NCI-H774 (cell line): ENCODE results near the gene GPR62.

Source experiments
- DNase-seq: peaks from one replicate; lab custom pipeline; 2025; lab: John Stamatoyannopoulos, UW

The GPR62 gene

DNA sequence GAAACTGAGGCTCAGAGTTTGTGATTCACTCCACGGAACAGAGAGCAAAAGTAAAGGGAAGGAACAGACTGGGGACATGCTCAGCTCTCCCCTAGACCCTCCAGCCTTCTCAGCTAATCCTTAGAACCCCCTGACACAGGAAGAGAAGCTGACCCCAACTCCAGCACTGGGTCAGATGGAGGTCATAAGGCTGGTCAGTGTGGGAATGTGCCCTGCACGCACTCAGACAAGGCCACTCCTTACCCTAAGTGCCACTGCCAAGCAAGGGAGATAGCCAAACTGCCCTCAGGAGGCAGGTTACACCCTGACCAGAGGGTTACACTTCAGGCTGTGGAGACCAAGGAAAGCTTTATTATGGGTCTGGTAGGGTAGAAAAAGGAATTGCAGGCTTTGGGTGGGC is 39.3 kb downstream of the GPR62 start:
- no peak for DNase-seq

GRCh38 chr3:51995346-51996163 is 40.4 kb downstream of the GPR62 start, which contains the start of gene RPL29:
RPL29 (minus strand) TSS chr3:51995895; CDS start chr3:51995461, 434 bp downstream.
- DNase-seq, result peak; percentile 74

DNA sequence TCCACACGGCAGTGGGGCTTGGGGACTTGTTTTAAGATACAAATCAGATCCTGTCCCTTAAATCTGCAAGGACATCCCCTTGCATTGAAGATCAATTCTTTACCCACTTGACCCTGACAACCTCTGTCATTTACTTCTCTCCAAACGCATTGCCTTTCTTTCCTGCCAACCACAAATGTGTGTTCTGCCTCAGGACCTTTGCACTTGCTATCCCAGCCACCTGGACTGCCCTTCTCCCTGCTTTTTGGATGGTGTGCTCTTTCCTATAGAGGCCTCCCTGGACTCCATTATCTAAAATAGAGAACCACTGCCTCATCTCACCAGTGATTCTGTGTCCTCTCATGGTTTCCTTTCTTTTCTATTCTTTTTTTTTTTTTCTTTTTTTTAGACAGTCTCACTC is 42.0 kb downstream of the GPR62 start:
- DNase-seq, result no peak

DNA sequence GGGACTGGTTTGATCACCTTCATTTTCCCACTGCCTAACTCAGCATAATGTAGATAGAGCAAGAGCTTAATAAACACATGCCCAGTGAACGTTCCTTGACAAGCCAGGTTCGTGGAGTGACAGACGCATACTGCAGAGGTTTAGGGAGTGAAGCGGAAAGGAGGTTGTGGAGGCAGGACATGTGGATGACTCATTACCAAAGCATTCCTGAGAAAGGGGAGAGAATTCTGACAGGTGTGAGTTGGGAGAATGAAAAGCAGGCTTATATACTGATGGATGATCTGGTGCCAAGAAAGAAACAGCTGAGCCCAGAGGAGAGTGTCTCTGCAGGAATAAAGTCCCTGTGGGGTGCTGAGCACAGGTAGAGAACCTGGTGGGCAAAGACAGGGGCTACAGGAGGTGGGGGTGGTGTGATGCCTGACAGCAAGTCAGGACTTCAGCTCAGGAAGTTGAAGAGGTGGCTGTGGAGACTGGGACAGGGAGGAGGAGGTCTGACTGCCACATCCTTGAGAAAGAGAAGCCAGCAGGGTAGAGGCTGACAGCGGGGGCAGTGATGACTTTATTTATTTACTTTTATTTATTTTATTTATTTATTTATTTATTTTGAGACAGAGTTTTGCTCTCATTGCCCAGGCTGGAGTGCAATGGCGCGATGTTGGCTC is 42.9 kb downstream of the GPR62 start:
- DNase-seq, result no peak

- DNase-seq, result no peak
Observed at GRCh38 chr3:51998774-51999173, 43.6 kb downstream of the GPR62 start.

GRCh38 chr3:51999846-52000245 is 44.7 kb downstream of the GPR62 start:
- DNase-seq, result no peak

GRCh38 chr3:52001443-52001974 is 46.3 kb downstream of the GPR62 start:
- peak; percentile 21 for DNase-seq

- no peak for DNase-seq
Observed at GRCh38 chr3:52002748-52003147, 47.6 kb downstream of the GPR62 start.

- no peak for DNase-seq
Observed at GRCh38 chr3:52004163-52004787, 49.1 kb downstream of the GPR62 start.

GRCh38 chr3:52004906-52005395 is 49.8 kb downstream of the GPR62 start:
- DNase-seq, result no peak

DNA sequence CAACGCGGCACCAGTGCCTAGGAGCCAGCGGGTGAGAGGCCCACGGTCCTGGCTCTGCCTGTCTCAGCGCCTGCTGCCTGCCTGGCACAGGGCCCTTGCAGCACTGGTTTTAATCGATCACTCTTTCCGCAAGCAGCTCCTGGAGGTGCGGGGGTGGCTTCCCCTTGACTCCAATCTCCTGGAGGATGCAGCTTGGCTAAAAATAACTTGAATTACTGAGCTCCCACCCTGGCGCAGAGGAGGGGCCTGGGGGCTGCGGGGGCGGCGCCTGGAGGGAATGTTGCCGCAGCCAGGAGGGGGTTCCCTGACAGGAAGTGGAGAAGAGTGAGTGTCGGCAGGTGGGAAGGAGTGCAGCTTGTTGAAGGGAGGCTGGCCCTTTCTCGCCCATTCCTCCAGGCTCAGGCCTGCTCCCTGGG is 50.4 kb downstream of the GPR62 start:
- DNase-seq, result no peak

DNA sequence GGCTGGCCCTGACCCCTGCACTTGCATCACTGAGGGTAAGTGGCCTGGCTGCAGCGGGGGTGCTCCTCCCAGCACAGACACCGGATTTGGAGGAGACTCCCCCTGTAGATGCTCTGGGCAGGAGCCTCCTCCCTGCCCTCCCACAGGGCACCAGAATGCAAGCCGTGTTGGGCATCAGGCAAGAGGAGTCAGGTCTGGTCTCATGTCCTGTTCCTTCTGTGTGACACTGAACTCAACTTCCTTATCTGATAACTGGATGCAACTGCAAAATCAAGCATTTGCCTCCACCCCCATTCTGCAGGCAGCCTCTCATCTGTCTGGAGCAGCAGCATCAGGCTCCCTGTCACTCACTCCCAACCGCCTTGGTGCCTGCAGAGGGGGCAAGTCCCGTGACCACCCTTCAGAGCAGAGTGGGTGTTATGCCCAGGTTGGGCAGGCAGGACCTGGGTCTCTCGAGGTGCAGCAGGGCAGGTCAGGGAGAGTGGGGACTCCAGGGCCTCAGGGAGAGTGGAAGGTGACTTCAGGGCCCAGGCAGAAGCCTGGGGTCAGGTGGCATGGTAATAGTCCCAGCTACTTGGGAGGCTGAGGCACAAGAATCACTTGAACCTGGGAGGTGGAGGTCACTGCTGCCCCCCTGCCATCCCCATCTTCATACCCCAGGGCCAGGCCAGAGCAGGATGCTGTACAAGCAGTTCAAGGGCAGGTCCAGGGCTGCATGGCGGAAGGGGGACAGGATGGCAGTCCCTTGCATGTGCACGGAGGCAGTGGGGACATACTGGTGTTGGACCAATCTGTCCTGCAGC is 51.0 kb downstream of the GPR62 start:
- no peak for DNase-seq

- DNase-seq, result no peak
Observed at GRCh38 chr3:52006820-52007133, 51.6 kb downstream of the GPR62 start.
